OCI-LY7 (cell line): ENCODE results near the gene SUGP2.

Source experiments
- CTCF ChIP-seq: fragments of 200-600 bp; sonication (generic); conservative IDR thresholded peaks from 2 replicates; pipeline ENCODE4 v1.5.1; 2014; ENCODE audit warnings: mild to moderate bottlenecking, antibody characterized with exemption, low read length, moderate library complexity, mixed read lengths
- EZH2phosphoT487 ChIP-seq: fragments of 200-600 bp; sonication (generic); IDR thresholded peaks from 2 replicates; pipeline ENCODE4 v1.6.1; 2018; ENCODE audit warnings: low read depth, borderline replicate concordance, mild to moderate bottlenecking, mixed run types, antibody characterized with exemption, low read length, moderate library complexity, mixed read lengths

- TF ChIP-seq CTCF (no peak), EZH2phosphoT487 (no peak)
Observed at GRCh38 chr19:18999016-18999758, 34.1 kb downstream of the SUGP2 start.
